IPS-20b (cell line): ENCODE measurements around the gene LRRC47.

Experiments
- H3K27ac ChIP-seq: one replicate; pipeline ENCODE4 v1.5.1; 2013; ENCODE audit warnings: low read length
- H3K27me3 ChIP-seq: 2 replicates; pipeline ENCODE4 v1.6.1; 2013; ENCODE audit warnings: mild to moderate bottlenecking, low read length, inconsistent platforms; ENCODE audit not compliant: insufficient read depth
- H3K36me3 ChIP-seq: 2 replicates; pipeline ENCODE4 v1.6.1; 2013; ENCODE audit warnings: low read depth, mild to moderate bottlenecking, inconsistent platforms, low read length, moderate library complexity; ENCODE audit not compliant: insufficient read depth
- H3K4me1 ChIP-seq: 2 replicates; pipeline ENCODE4 v1.6.1; 2013; ENCODE audit warnings: mild to moderate bottlenecking, control low read depth, inconsistent platforms, low read length, moderate library complexity; ENCODE audit not compliant: insufficient read depth
- H3K4me3 ChIP-seq: 2 replicates; pipeline ENCODE4 v1.5.1; 2013; ENCODE audit warnings: mild to moderate bottlenecking, low read length, inconsistent platforms
- H3K9ac ChIP-seq: 2 replicates; pipeline ENCODE4 v1.6.1; 2013; ENCODE audit warnings: low read depth, mild to moderate bottlenecking, inconsistent platforms, low read length, moderate library complexity
- H3K9me3 ChIP-seq: 2 replicates; pipeline ENCODE4 v1.6.1; 2013; ENCODE audit warnings: mild to moderate bottlenecking, low read depth, low read length, inconsistent platforms; ENCODE audit not compliant: insufficient read depth

The LRRC47 gene

GRCh38 chr1:3741566-3742438 is 54.5 kb downstream of the LRRC47 start:
- Histone ChIP-seq H3K36me3 (peaks cover 64% of the 10 kb centered on the region), H3K4me3 (no peak overlapping the region), H3K4me1 (peaks cover 12% of the 10 kb centered on the region; the same call in 1 of the 2 replicates), H3K9ac (no peak overlapping the region), H3K27ac (no peak overlapping the region), H3K9me3 (no peaks in the 10 kb centered on the region), H3K27me3 (no peaks in the 10 kb centered on the region)

GRCh38 chr1:3740752-3741151 is 55.5 kb downstream of the LRRC47 start:
- H3K4me3 ChIP-seq, result no peak overlapping the region
- H3K36me3 ChIP-seq, result peaks cover 75% of the 10 kb centered on the region
- H3K9me3 ChIP-seq, result no peaks in the 10 kb centered on the region
- no peak overlapping the region for H3K27ac ChIP-seq
- no peak overlapping the region for H3K9ac ChIP-seq
- no peaks in the 10 kb centered on the region for H3K27me3 ChIP-seq
- H3K4me1 ChIP-seq, result peaks cover 6% of the 10 kb centered on the region; the same call in 1 of the 2 replicates

- no peaks in the 10 kb centered on the region for H3K9me3 ChIP-seq
- H3K4me3 ChIP-seq, result no peak overlapping the region
- H3K27ac ChIP-seq, result no peak overlapping the region
- H3K27me3 ChIP-seq, result no peaks in the 10 kb centered on the region
- H3K36me3 ChIP-seq, result peaks cover 74% of the 10 kb centered on the region
- H3K9ac ChIP-seq, result no peak overlapping the region
- no peaks in the 10 kb centered on the region; the same call in 1 of the 2 replicates for H3K4me1 ChIP-seq
Observed at GRCh38 chr1:3740042-3740441, 56.3 kb downstream of the LRRC47 start.

GRCh38 chr1:3738943-3739342 is 57.4 kb downstream of the LRRC47 start:
- Histone ChIP-seq H3K9ac (no peak overlapping the region), H3K9me3 (no peaks in the 10 kb centered on the region), H3K27ac (no peak overlapping the region), H3K4me1 (no peaks in the 10 kb centered on the region), H3K4me3 (no peak overlapping the region), H3K36me3 (peaks cover 72% of the 10 kb centered on the region), H3K27me3 (no peaks in the 10 kb centered on the region)

- Histone ChIP-seq H3K27me3 (no peaks in the 10 kb centered on the region), H3K9me3 (no peaks in the 10 kb centered on the region), H3K27ac (no peak overlapping the region), H3K36me3 (peaks cover 54% of the 10 kb centered on the region), H3K4me3 (no peak overlapping the region), H3K9ac (no peak overlapping the region), H3K4me1 (no peaks in the 10 kb centered on the region)
Observed at GRCh38 chr1:3736708-3737107, 59.6 kb downstream of the LRRC47 start.

- Histone ChIP-seq H3K4me1 (no peaks in the 10 kb centered on the region), H3K27ac (no peak overlapping the region), H3K4me3 (no peak overlapping the region), H3K36me3 (peaks cover 49% of the 10 kb centered on the region), H3K9me3 (no peaks in the 10 kb centered on the region), H3K27me3 (no peaks in the 10 kb centered on the region), H3K9ac (no peak overlapping the region)
Observed at GRCh38 chr1:3736131-3736561, 60.2 kb downstream of the LRRC47 start.

- Histone ChIP-seq H3K4me1 (no peaks in the 10 kb centered on the region), H3K9me3 (no peaks in the 10 kb centered on the region), H3K36me3 (peaks cover 49% of the 10 kb centered on the region), H3K27me3 (no peaks in the 10 kb centered on the region), H3K9ac (no peak overlapping the region), H3K4me3 (no peak overlapping the region), H3K27ac (no peak overlapping the region)
Observed at GRCh38 chr1:3735688-3736087, 60.6 kb downstream of the LRRC47 start.

- Histone ChIP-seq H3K27ac (no peak overlapping the region), H3K36me3 (peaks cover 47% of the 10 kb centered on the region), H3K9ac (no peak overlapping the region)
Observed at GRCh38 chr1:3735027-3735681, 61.1 kb downstream of the LRRC47 start.

GRCh38 chr1:3734602-3735001 is 61.7 kb downstream of the LRRC47 start:
- H3K27me3 ChIP-seq, result no peaks in the 10 kb centered on the region
- H3K36me3 ChIP-seq, result peaks cover 41% of the 10 kb centered on the region
- no peak overlapping the region for H3K4me3 ChIP-seq
- H3K27ac ChIP-seq, result no peak overlapping the region
- H3K4me1 ChIP-seq, result no peaks in the 10 kb centered on the region
- H3K9me3 ChIP-seq, result no peaks in the 10 kb centered on the region
- H3K9ac ChIP-seq, result no peak overlapping the region

More at GRCh38 chr1:3735027-3735681, 61.1 kb downstream of the LRRC47 start:
- no peaks in the 10 kb centered on the region for H3K27me3 ChIP-seq
- no peak overlapping the region for H3K4me3 ChIP-seq
- H3K4me1 ChIP-seq, result no peaks in the 10 kb centered on the region
- no peaks in the 10 kb centered on the region for H3K9me3 ChIP-seq

GRCh38 chr1:3733883-3734589 is 62.3 kb downstream of the LRRC47 start:
- Histone ChIP-seq H3K36me3 (peaks cover 35% of the 10 kb centered on the region), H3K27me3 (no peaks in the 10 kb centered on the region), H3K4me1 (no peaks in the 10 kb centered on the region), H3K9ac (no peak overlapping the region), H3K9me3 (no peaks in the 10 kb centered on the region), H3K4me3 (no peak overlapping the region), H3K27ac (no peak overlapping the region)

GRCh38 chr1:3733094-3733882 is 63.0 kb downstream of the LRRC47 start:
- Histone ChIP-seq H3K9ac (peak overlapping the region; percentile 37; the same call in 1 of the 2 replicates), H3K9me3 (no peaks in the 10 kb centered on the region), H3K4me1 (no peaks in the 10 kb centered on the region), H3K27me3 (no peaks in the 10 kb centered on the region), H3K36me3 (peaks cover 28% of the 10 kb centered on the region), H3K4me3 (peak overlapping the region; percentile 53; the same call in 1 of the 2 replicates), H3K27ac (no peak overlapping the region)
